Measurements from ENCODE around the gene SDK2. TPM values are rescaled to one million over a fixed set of nuclear protein-coding genes. Genes with fewer than 3 reads are reported as not detected.

The SDK2 gene
- total and polyA plus RNA-seq, 2 of the 8 experiments (the other 6 are each of a cell fraction or from before 2014, with no cell fraction given) = 3.9 to 4.1 TPM

- ChIA-PET POLR2A (ENCODE audit: partially characterized antibody) (no interaction called here), CTCF (ENCODE audit: partially characterized antibody) (interaction anchor here (1.0 to 2.8 kb wide), 8 partner anchors 9 to 131 kb away, joined by 3 to 12 read pairs (median 4); no protein-coding TSS in a partner anchor)
- no peak overlapping the region for H3K27ac ChIP-seq (ENCODE audit: low read depth, low read length)
- H4K5ac ChIP-seq (ENCODE audit: insufficient read length, low read depth, low read length) = no peak overlapping the region
- WGBS, 2 experiments (ENCODE audit: extremely low coverage in 1 of 2, insufficient coverage in 1 of 2, insufficient read length in 1 of 2, insufficient replicate concordance in 2 of 2, low coverage in 1 of 2, low lambda C conversion rate in 2 of 2, missing lambda C conversion rate in 1 of 2) = 88% methylated on average over 20 of the region's 21 CpGs; no CpG with 5 or more reads in 1 of the 2 experiments
- H3K4ac ChIP-seq (replicated peaks; ENCODE audit: insufficient read length, low read depth, low read length) = no peak overlapping the region
- H3K18ac ChIP-seq (ENCODE audit: extremely low read depth, low read length) = no peak overlapping the region
- no peak overlapping the region for H3K56ac ChIP-seq (replicated peaks; ENCODE audit: insufficient read length, low read depth, low read length)
- peaks cover 3 to 4% of the 10 kb centered on the region in 2 experiments; a peak in 1 of 4 replicates for H3K9me3 ChIP-seq (ENCODE audit: insufficient read depth in 2 of 2, low read depth in 1 of 2, low read length in 1 of 2)
- no peak overlapping the region for H3K23ac ChIP-seq (ENCODE audit: insufficient read length)
- H3K9ac ChIP-seq (replicated peaks in 1 of 4; ENCODE audit: extremely low read depth in 1 of 4, low read depth in 3 of 4, low read length in 3 of 4) = no peak overlapping the region
- H2BK12ac ChIP-seq (ENCODE audit: low read depth, low read length) = no peak overlapping the region
- no peaks in the 10 kb centered on the region for H3K27me3 ChIP-seq (replicated peaks in 1 of 4; ENCODE audit: control insufficient read depth in 3 of 4, extremely low read depth in 1 of 4, insufficient read depth in 3 of 4, low read length in 3 of 4)
- no peak overlapping the region for H4K91ac ChIP-seq (replicated peaks; ENCODE audit: insufficient read length, low read length)
- H4K8ac ChIP-seq (ENCODE audit: extremely low read depth, insufficient read depth, low read length) = no peak overlapping the region
- H4K20me1 ChIP-seq (replicated peaks in 1 of 2; ENCODE audit: control insufficient read depth in 1 of 2, insufficient read depth in 2 of 2, low read length in 2 of 2) = no peaks in the 10 kb centered on the region
- no peak overlapping the region for H2AK5ac ChIP-seq (ENCODE audit: low read depth, low read length)
- no peak overlapping the region for H2BK15ac ChIP-seq (ENCODE audit: low read length)
- TF ChIP-seq SIRT6 (IDR thresholded peaks at IDR 0.05; ENCODE audit: low read length) (no peak), RBBP5 (IDR thresholded peaks at IDR 0.05; ENCODE audit: borderline replicate concordance, low read depth, low read length) (no peak), SIX5 (IDR thresholded peaks at IDR 0.05; ENCODE audit: low read depth, low read length) (no peak), EP300 (IDR thresholded peaks at IDR 0.05; ENCODE audit: borderline replicate concordance in 1 of 2, low read depth in 2 of 2, low read length in 2 of 2) (no peak), GTF2F1 (IDR thresholded peaks at IDR 0.05; ENCODE audit: borderline replicate concordance, low read depth, low read length) (no peak), SRF (IDR thresholded peaks at IDR 0.05; ENCODE audit: low read depth, low read length) (no peak), RXRA (IDR thresholded peaks at IDR 0.05; ENCODE audit: insufficient read depth, low read depth, low read length) (no peak), YY1 (IDR thresholded peaks at IDR 0.05; ENCODE audit: low read depth, low read length) (no peak), SUZ12 (IDR thresholded peaks at IDR 0.05; ENCODE audit: low read length) (no peak), KDM1A (IDR thresholded peaks at IDR 0.05; ENCODE audit: borderline replicate concordance, low read length) (no peak), TAF1 (IDR thresholded peaks at IDR 0.05; ENCODE audit: low read depth, low read length) (no peak), JUN (IDR thresholded peaks at IDR 0.05; ENCODE audit: low read depth, low read length) (no peak)
- TF ChIP-seq, protein P1, sequence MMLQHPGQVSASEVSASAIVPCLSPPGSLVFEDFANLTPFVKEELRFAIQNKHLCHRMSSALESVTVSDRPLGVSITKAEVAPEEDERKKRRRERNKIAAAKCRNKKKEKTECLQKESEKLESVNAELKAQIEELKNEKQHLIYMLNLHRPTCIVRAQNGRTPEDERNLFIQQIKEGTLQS (IDR thresholded peaks at IDR 0.05; ENCODE audit: insufficient read depth, low read depth, low read length) = no peak
- H3K23me2 ChIP-seq (ENCODE audit: low read depth, low read length) = no peaks in the 10 kb centered on the region
- FAIRE-seq (no peak), DNase-seq (ENCODE audit: low read depth in 1 of 2, low spot score in 2 of 2) (no peak)
- H3K79me2 ChIP-seq (ENCODE audit: control insufficient read depth in 1 of 2, insufficient read depth in 2 of 2, low read length in 2 of 2) = no peaks in the 10 kb centered on the region
- no peak overlapping the region for H2AFZ ChIP-seq (ENCODE audit: low read length)
- no peak overlapping the region for H3K14ac ChIP-seq (ENCODE audit: insufficient read length)
- H2BK120ac ChIP-seq (replicated peaks; ENCODE audit: low read depth, low read length) = no peak overlapping the region
- H3K4me3 ChIP-seq (ENCODE audit: extremely low read depth in 1 of 4, insufficient read depth in 2 of 4, low read depth in 3 of 4, low read length in 4 of 4) = no peak overlapping the region
- peaks cover 0 to 2% (median 0%) of the 10 kb centered on the region in 4 experiments; a peak in 1 of 7 replicates for H3K4me1 ChIP-seq (replicated peaks in 1 of 4; ENCODE audit: control insufficient read depth in 3 of 4, insufficient read depth in 4 of 4, low read length in 3 of 4)
- H3K4me2 ChIP-seq (ENCODE audit: insufficient read depth in 1 of 2, low read depth in 2 of 2, low read length in 2 of 2) = no peak overlapping the region
- H3K79me1 ChIP-seq (ENCODE audit: low read depth, low read length) = no peaks in the 10 kb centered on the region
- H2BK5ac ChIP-seq (ENCODE audit: low read depth, low read length) = no peak overlapping the region
- H2BK20ac ChIP-seq (ENCODE audit: low read length) = no peak overlapping the region
- peaks cover 0 to 4% (median 0%) of the 10 kb centered on the region in 4 experiments; a peak in 2 of 8 replicates for H3K36me3 ChIP-seq (ENCODE audit: control insufficient read depth in 2 of 4, insufficient read depth in 4 of 4, low read length in 3 of 4)
Observed at GRCh38 chr17:73455050-73455687, 189.1 kb downstream of the SDK2 start.
